HL-60 (cell line): ENCODE results near the gene CLDN3.

Experiments used
- CTCF ChIP-seq: IDR thresholded peaks from one replicate; pipeline ENCODE4 v1.5.1; 2011; ENCODE audit warnings: low read length, control low read depth, inconsistent platforms; ENCODE audit not compliant: insufficient read depth
- GABPA ChIP-seq: IDR thresholded peaks from 2 replicates; pipeline ENCODE4 v1.6.1; 2012; ENCODE audit warnings: low read depth
- POLR2AphosphoS5 ChIP-seq: IDR thresholded peaks from 2 replicates; pipeline ENCODE4 v1.6.1; 2012; ENCODE audit warnings: low read depth
- REST ChIP-seq: IDR thresholded peaks from 2 replicates; pipeline ENCODE4 v1.6.1; 2012; ENCODE audit warnings: low read depth; ENCODE audit not compliant: insufficient replicate concordance

GRCh38 chr7:73735528-73735905 is 34.6 kb downstream of the CLDN3 start:
- TF ChIP-seq CTCF: no peak
- no peak for TF ChIP-seq POLR2AphosphoS5
- no peak for TF ChIP-seq REST
- TF ChIP-seq GABPA: no peak
